IMR-90 (cell line): ENCODE measurements around the gene ABLIM3.

Source experiments
- BHLHE40 ChIP-seq: fragments of 150-350 bp; IDR thresholded peaks from 2 replicates; pipeline ENCODE4 v1.6.1; 2016; ENCODE audit warnings: mild to moderate bottlenecking, low read depth, low read length
- CEBPB ChIP-seq: IDR thresholded peaks from 2 replicates; pipeline ENCODE4 v1.6.1; 2012; ENCODE audit warnings: low read depth, low read length, improper control_type of control experiment
- FOS ChIP-seq: fragments of 150-350 bp; IDR thresholded peaks from 2 replicates; pipeline ENCODE4 v1.6.1; 2016; ENCODE audit warnings: low read depth, low read length
- MAFK ChIP-seq: IDR thresholded peaks from 2 replicates; pipeline ENCODE4 v1.6.1; 2012; ENCODE audit warnings: low read depth, low read length, improper control_type of control experiment
- NFE2L2 ChIP-seq: fragments of 150-350 bp; IDR thresholded peaks from 2 replicates; pipeline ENCODE4 v1.6.1; 2016; ENCODE audit warnings: low read depth, mild to moderate bottlenecking, low read length
- POLR2A ChIP-seq: IDR thresholded peaks from 2 replicates; pipeline ENCODE4 v1.6.1; 2012; ENCODE audit warnings: mild to moderate bottlenecking, low read depth, low read length
- TF ChIP-seq, protein P1 (sequence below): conservative IDR thresholded peaks from 2 replicates; pipeline ENCODE4 v1.5.1; 2012; ENCODE audit warnings: mild to moderate bottlenecking, low read depth, low read length, improper control_type of control experiment

DNA sequence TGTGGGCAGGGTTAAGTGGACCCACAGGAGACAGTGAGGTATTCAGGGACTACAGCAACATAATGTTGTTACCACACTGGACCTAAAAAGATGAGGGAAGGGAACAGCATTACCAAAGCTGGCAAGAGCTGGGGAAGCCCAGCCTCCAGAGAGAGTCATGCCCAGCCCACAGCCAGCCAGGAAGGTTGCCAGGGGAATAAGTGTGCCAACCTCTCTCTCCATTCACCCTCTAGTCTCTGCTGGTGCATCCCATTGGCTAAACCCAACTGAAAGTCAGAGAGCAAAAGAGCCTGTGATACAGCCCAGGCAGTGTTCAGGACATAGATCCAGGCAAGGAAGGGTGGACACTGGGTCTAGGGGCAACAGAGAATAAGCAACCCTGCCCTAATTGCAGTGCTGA is 94.5 kb downstream of the ABLIM3 start:
- TF ChIP-seq, protein P1, sequence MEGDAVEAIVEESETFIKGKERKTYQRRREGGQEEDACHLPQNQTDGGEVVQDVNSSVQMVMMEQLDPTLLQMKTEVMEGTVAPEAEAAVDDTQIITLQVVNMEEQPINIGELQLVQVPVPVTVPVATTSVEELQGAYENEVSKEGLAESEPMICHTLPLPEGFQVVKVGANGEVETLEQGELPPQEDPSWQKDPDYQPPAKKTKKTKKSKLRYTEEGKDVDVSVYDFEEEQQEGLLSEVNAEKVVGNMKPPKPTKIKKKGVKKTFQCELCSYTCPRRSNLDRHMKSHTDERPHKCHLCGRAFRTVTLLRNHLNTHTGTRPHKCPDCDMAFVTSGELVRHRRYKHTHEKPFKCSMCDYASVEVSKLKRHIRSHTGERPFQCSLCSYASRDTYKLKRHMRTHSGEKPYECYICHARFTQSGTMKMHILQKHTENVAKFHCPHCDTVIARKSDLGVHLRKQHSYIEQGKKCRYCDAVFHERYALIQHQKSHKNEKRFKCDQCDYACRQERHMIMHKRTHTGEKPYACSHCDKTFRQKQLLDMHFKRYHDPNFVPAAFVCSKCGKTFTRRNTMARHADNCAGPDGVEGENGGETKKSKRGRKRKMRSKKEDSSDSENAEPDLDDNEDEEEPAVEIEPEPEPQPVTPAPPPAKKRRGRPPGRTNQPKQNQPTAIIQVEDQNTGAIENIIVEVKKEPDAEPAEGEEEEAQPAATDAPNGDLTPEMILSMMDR: no peak
- TF ChIP-seq NFE2L2 (no peak), FOS (no peak), MAFK (no peak), CEBPB (no peak), BHLHE40 (no peak), POLR2A (no peak)
